Stimulated activated naive CD8-positive, alpha-beta T cell treated with anti-CD3 and anti-CD28 coated beads, Interleukin-15, amount 100 ng/mL, for 72 hours (primary cell): ENCODE results near the gene CLEC18B.
"Not testable (repeated sequence)": the region's sequence is repeated elsewhere in the genome, so short reads cannot be mapped to it uniquely, and the experiment has no call there.

Experiments
- ATAC-seq: fragments of 150-1000 bp; cut with Tn5 transposase; 2 replicates; pipeline ENCODE4 v1.10.0; 2021; ENCODE audit warnings: mild to moderate bottlenecking, moderate library complexity
- DNase-seq, 2 donors: peaks; one replicate each; pipeline ENCODE4 v3.0.0; 2021 to 2022
- H3K27ac Mint-ChIP-seq, 2 donors: one replicate each; pipeline ENCODE4 v1.8.0; 2022; ENCODE audit warnings: mild to moderate bottlenecking in 2 of 2, mixed read lengths in 2 of 2, moderate library complexity in 2 of 2
- H3K27me3 Mint-ChIP-seq: one replicate; pipeline ENCODE4 v1.8.0; 2022; ENCODE audit warnings: mixed read lengths
- H3K4me1 Mint-ChIP-seq: one replicate; pipeline ENCODE4 v1.8.0; 2022; ENCODE audit warnings: mild to moderate bottlenecking, mixed read lengths
- H3K4me3 Mint-ChIP-seq, 2 donors: one replicate each; pipeline ENCODE4 v1.8.0; 2022; ENCODE audit warnings: mild to moderate bottlenecking in 2 of 2, mixed read lengths in 2 of 2, moderate library complexity in 1 of 2
- H3K9me3 Mint-ChIP-seq, 2 donors: one replicate each; pipeline ENCODE4 v1.8.0; 2022; ENCODE audit warnings: mixed read lengths in 2 of 2

The CLEC18B gene

DNA sequence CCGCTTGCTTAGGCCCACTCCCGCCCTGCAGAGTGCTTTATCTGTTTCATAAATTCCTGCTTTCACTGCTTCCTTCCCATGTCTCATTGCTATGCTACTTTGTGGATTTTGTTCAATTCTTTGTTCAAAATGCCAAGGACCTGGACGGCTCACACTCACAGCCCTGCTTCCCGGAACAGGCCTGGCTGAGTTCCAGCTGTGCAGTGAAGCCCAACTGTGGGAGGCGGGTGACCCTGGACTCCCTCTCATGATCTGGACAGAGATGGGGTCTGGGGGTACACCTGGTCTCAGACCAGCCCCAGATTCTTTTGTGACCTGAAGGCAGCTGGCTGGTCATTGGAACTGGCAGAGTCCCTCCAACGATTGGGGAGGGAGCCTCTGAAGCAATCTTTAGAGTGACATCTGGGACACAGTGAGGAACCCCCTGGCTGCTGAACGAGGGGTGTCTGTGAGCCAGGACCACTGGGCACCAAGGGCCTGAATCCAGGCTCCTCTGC, 24.7 kb downstream of the CLEC18B start:
- ATAC-seq (peak; percentile 24), DNase-seq (peak in 1 of 2 donors; percentile 8)
- H3K27ac Mint-ChIP-seq, H3K9me3 Mint-ChIP-seq, H3K4me1 Mint-ChIP-seq, H3K4me3 Mint-ChIP-seq, H3K27me3 Mint-ChIP-seq: not testable (repeated sequence)

DNA sequence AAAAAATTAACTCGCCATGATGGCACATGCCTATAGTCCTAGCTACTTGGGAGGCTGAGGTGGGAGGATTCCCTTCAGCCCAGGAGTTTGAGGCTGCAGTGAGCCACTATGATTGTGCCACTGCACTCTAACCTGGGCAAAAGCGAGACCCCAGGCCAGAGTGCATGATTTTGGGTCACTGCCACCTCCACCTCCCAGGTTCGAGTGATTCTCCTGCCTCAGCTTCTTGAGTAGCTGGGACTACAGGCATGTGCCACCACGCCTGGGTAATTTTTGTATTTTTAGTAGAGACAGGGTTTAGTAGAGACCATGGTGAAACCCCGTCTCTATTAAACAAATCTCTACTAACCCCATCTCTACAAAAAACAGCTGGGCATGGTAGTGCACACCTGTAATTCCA, 26.7 kb downstream of the CLEC18B start:
- H3K4me1 Mint-ChIP-seq, H3K27ac Mint-ChIP-seq, H3K4me3 Mint-ChIP-seq, H3K9me3 Mint-ChIP-seq, H3K27me3 Mint-ChIP-seq, DNase-seq, ATAC-seq: not testable (repeated sequence)

DNA sequence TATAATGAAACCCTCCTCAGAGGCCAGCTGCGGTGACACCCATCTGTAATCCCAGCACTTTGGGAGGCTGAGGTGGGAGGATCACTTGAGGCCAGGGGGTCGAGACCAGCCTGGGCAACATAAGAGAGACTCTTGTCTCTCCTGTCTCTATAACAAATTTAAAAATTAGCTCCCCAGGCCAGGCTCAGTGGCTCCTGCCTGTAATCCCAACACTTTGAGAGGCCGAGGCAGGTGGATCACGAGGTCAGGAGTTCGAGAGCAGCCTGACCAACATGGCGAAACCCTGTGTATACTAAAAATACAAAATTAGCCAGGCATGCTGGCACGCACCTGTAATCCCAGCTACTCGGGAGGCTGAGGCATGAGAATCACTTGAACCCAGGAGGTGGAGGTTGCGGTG, 27.1 kb downstream of the CLEC18B start:
- not testable (repeated sequence) for H3K27me3 Mint-ChIP-seq, H3K4me1 Mint-ChIP-seq, H3K9me3 Mint-ChIP-seq, H3K27ac Mint-ChIP-seq, H3K4me3 Mint-ChIP-seq, ATAC-seq, DNase-seq

DNA sequence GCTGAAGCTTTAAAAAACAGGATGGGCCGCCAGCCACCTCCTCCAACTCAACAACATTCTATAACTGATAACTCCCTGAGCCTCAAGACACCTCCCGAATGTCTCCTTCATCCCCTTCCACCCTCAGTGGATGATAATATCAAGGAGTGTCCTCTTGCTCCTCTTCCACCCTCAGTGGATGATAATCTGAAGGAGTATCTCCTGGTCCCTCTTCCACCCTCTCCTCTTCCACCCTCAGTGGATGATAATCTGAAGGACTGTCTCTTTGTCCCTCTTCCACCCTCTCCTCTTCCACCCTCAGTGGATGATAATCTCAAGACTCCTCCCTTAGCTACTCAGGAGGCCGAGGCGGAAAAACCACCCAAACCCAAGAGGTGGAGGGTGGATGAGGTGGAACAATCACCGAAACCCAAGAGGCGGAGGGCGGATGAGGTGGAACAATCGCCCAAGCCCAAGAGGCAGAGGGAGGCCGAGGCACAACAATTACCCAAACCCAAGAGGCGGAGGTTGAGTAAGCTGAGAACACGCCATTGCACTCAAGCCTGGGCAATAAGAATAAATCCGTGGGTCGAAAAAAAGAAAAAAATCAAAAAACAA, 29.7 kb downstream of the CLEC18B start:
- not testable (repeated sequence) for H3K9me3 Mint-ChIP-seq, H3K27me3 Mint-ChIP-seq, DNase-seq, H3K4me3 Mint-ChIP-seq, H3K27ac Mint-ChIP-seq, ATAC-seq, H3K4me1 Mint-ChIP-seq

DNA sequence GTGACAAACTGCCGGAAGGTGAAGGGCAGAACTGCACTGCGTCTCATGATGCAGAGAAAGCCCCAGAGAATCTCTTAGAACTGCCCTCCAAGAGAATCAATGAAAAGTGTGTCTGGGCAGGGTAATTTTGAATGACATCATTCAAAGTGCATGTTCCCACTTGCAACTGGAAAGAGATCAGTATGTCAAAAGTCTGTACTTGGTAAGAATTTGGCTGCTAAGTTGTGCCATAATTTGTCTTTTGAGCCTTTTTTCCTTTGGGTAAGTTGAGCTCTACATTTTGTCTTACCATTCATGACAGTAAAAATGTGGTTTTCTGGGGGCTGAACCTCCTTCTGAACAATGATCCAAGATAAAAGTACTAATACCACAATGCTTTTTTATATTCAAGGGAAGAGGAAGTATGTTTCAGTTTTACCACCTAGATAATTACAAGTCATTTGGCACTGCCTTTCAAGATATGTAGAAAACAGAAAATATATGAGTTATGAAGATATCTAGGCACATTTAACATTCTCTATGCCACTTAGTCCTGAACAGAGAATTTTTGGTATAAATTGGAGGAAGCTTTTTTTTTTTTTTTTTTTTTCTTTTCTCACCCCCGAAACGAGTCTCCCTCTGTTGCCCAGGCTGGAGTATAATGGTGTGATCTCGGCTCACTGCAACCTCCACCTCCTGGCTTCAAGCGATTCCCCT, 38.8 kb downstream of the CLEC18B start:
- not testable (repeated sequence) for H3K27ac Mint-ChIP-seq, H3K4me1 Mint-ChIP-seq, H3K9me3 Mint-ChIP-seq, H3K27me3 Mint-ChIP-seq, ATAC-seq
- peak overlapping the region in 1 of 2 donors; percentile 44 for H3K4me3 Mint-ChIP-seq
- DNase-seq = peak in 1 of 2 donors; percentile 8

DNA sequence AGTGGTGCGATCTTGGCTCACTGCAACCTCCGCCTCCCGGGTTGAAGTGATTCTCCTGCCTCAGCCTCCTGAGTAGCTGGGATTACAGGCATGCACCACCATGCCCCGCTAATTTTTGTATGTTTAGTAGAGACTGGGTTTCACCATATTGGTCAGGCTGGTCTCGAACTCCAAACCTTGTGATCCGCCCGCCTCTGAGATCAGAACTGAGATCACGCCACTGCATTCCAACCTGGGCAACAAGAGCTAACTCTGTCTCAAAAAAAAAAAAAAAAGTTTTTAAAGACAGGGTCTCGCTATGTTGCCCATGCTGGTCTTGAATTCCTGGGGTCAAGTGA, 47.5 kb downstream of the CLEC18B start:
- DNase-seq, H3K4me1 Mint-ChIP-seq, H3K9me3 Mint-ChIP-seq, H3K27me3 Mint-ChIP-seq, H3K27ac Mint-ChIP-seq, ATAC-seq, H3K4me3 Mint-ChIP-seq: not testable (repeated sequence)

DNA sequence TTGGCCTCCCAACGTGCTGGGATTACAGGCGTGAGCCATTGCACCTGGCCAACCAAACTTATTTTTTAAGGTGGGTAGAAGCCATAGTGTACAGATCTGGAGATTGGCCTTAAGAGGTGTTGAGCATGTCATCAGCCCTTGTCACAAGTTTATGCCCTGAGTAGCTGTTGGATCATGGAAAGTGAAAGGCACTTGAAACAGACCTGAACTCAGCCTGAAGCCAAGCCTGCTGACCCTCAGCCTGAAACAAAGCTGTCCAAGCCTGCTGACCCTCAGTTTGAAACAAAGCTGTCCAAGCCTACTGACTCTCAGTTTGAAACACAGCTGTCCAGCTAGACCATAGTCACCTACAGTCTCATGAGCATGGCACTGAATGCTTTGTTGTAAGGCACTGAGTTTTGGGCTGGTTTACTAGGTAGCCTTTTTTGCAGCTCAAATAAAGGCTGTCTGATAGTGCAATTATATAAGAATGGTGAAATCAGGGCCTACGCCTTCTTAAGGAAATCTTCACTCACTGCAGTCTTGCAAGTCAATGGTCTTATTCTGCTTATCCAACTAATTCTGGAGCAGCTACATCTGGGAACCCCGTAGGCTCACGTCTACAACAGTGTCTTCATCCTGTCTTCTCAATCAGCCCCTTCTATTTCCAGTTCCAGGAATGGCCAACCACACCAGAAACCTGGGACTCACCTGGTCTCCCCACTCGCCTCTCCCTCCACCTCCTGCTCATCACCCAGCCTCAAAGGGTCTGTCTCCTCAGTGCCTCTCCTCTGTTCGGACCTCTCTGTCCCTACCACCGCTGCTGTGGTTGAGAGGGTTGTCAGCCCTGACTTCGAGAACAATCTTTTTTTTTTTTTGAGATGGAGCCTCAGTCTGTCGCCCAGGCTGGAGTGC, 48.1 kb downstream of the CLEC18B start:
- Mint-ChIP-seq H3K4me3 (no peak overlapping the region), H3K4me1 (no peaks in the 10 kb centered on the region), H3K27ac (no peak overlapping the region), H3K9me3 (no peaks in the 10 kb centered on the region), H3K27me3 (no peaks in the 10 kb centered on the region)
- ATAC-seq (no peak), DNase-seq (no peak)

DNA sequence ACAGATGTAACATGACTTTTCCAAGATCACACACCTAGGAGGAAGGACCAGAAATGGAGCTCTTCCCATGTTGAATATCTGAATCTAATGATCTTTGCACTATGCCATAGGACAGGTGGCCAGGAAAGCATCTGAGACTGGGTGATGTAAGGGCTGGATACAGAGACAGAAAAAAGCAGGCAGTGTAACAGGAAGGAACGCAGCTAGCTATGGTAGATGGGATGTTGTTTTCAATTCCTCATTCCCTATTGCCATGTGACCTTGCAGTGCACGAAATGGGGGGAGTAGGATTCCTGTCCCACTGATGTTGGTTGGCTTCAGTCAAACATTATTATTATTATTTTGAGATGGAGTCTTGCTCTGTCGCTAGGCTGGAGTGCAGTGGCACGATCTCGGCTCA, 48.9 kb downstream of the CLEC18B start:
- H3K9me3 Mint-ChIP-seq = no peaks in the 10 kb centered on the region
- no peak overlapping the region for H3K27ac Mint-ChIP-seq
- no peaks in the 10 kb centered on the region for H3K27me3 Mint-ChIP-seq
- no peak for DNase-seq
- ATAC-seq = no peak
- H3K4me3 Mint-ChIP-seq = no peak overlapping the region
- no peaks in the 10 kb centered on the region for H3K4me1 Mint-ChIP-seq

DNA sequence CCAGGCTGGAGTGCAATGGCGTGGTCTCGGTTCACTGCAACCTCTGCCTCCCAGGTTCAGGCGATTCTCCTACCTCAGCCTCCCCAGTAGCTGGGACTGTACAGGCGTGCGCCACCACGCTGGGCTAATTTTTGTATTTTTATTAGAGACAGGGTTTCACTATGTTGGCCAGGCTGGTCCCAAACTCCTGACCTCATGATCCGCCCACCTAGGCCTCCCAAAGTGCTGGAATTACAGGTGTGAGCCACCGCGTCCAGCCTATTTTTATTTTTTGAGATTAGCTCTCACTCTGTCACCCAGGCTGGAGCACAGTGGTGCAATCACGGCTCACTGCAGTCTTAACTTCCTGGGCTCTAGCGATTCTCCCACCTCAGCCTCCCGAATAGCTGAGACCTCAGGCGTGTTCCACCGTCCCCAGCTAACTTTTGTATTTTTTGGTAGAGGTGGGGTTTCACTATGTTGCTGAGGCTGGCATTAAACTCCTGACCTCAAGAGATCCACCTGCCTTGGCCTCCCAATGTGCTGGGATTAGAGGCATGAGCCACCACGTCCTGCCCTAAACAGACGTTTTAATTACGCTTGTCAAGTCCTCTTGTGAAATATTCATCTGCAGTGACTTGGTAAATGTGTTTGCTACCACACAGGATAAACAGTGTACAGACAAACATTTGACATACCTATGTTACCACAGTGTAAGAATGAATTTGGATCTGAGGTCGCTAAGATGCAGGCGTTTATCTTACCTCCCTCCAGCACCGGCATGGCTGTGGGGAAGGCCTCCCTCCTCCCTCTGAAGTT, 50.7 kb downstream of the CLEC18B start:
- not testable (repeated sequence) for H3K27ac Mint-ChIP-seq, H3K4me3 Mint-ChIP-seq, H3K27me3 Mint-ChIP-seq, DNase-seq, ATAC-seq, H3K9me3 Mint-ChIP-seq, H3K4me1 Mint-ChIP-seq

DNA sequence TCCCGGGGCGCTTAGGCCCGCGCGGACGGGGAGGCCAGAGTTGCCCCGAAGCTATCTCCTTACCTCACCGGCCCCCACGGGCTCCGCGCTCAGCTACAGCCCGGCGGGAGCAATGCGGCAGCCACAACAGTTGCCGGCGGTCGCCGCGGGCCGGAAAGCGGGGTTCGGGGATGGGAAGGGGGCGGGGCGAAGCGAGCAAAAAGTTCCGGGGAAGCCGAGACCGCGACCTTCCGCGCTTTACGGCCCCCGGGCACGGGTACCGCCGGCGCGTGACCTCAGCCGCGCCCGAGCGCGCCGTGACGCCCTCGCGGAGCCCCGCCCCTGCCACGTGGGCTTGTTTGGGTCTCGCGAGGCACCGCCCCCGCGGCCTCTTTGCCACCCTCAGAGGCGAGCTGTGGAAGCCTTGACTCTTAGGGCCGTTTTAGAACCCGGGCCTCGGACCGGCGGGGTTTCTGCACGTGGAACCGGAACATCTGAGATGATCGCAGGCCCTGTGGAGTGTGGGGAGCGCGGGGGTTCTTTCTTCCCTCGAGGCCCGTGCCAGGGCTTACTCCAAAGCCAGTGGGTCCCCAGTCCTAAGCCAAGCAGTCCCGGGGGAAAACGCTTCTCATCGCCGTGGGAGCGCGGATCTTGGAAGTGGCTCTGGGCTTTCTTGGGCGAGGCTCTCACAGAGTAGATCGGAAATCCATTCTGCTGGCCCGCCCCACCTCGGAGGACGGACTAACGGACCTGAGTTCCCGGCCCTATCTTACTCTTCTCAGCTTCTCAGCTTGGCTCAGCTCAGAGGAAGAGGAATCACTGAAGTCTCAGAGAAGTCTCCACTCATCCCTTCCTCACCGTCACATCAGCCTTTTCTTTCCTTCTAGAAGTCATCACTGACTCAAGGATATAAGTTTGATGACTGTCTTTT, 53.0 kb downstream of the CLEC18B start:
- not testable (repeated sequence) for H3K4me1 Mint-ChIP-seq, H3K27me3 Mint-ChIP-seq, H3K9me3 Mint-ChIP-seq
- peak overlapping the region; percentile 90 to 92 for H3K4me3 Mint-ChIP-seq
- ATAC-seq (peak; percentile 96), DNase-seq (peak; percentile 99)
- H3K27ac Mint-ChIP-seq = peak overlapping the region; percentile 95 to 98

DNA sequence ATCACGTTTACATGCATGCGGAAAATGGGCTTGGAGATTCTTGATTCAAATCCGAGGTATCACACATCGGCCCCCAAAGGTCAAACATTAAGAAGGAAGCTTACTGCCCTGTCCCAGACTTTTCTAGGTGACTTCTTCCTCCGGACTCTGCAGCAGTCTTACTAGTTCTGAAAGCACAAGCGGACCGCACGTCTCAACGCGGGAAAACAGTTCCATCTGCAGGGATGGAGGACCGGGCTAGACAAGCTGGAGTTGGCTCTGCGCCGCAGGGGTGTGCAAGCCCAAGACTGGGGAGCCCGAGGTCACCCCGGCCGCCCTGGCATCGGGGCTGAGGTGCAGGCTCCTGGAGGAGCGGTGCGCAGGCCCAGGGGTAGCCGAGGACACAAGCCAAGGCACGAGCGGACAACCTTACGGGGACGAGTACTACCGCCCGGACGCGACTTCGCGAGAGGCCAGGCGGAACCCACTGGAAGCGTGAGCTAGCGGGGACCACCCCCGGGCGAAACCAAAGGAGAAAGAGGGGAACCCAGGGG, 53.7 kb downstream of the CLEC18B start:
- not testable (repeated sequence) for DNase-seq, H3K9me3 Mint-ChIP-seq, H3K27me3 Mint-ChIP-seq, H3K4me1 Mint-ChIP-seq
- peak; percentile 61 for ATAC-seq
- H3K27ac Mint-ChIP-seq = peak overlapping the region; percentile 92 to 98
- H3K4me3 Mint-ChIP-seq = peak overlapping the region; percentile 90 to 92

DNA sequence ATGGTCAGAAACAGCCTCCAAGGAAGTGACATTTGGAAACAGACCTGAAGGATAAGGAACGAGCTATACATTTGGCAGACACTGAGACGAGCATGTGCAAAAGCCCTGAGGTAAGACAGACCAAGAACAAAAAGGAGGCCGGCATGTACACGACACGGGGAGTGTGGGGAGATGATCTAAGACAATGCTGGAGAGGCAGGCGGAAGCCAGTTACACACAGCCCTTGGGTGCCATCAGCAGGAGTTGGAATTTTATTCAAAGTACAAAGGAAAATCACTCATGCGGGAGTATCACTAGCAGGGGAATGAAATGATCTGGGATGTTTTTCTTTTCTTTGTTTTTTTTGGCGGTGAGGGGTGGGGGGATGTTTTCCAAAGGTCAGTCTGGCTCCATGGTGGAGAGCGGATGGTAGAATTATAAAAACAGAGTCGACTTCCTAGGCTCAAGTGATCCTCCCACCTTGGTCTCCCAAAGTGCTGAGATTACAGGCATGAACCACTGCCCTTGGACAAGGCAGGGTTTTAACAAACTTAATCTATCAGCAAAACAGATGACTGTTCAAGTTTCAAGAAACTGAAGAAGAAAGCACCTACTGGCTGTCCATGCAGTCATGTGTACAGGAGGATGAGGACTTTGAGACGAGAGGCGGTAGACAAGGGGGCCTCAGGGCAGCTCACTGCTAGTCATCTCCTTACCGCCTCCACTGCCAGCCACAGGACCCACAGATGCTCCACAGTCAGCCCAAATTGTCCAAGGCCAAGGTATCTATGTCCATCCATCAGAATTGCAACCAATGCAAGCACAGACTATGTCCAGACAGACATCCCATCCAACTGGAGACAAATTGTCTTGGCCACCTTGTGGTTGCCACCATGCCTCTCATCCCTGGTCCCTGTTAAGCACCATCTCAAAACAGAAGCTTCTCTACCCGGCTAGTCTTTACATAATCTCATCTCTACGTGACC, 59.4 kb downstream of the CLEC18B start:
- H3K9me3 Mint-ChIP-seq, DNase-seq, H3K27ac Mint-ChIP-seq, H3K4me1 Mint-ChIP-seq, H3K27me3 Mint-ChIP-seq, H3K4me3 Mint-ChIP-seq: not testable (repeated sequence)
- ATAC-seq = peak; percentile 58
